Stimulated activated CD4-positive, alpha-beta T cell treated with anti-CD3 and anti-CD28 coated beads, Interleukin-1b, Interleukin-23, amount 100 ng/mL, for 24 hours (primary cell): ENCODE results near the gene RHPN2.
"Not testable (repeated sequence)": the region's sequence is repeated elsewhere in the genome, so short reads cannot be mapped to it uniquely, and the experiment has no call there.

Source experiments
- DNase-seq, 4 experiments: peaks; one replicate each; pipeline ENCODE4 v3.0.0-alpha.2; 2020; ENCODE audit warnings: low read depth in 4 of 4, low spot score in 1 of 4

RHPN2 gene

GRCh38 chr19:32979807-32980206 is 84.9 kb downstream of the RHPN2 start:
- DNase-seq = not testable (repeated sequence)

DNA sequence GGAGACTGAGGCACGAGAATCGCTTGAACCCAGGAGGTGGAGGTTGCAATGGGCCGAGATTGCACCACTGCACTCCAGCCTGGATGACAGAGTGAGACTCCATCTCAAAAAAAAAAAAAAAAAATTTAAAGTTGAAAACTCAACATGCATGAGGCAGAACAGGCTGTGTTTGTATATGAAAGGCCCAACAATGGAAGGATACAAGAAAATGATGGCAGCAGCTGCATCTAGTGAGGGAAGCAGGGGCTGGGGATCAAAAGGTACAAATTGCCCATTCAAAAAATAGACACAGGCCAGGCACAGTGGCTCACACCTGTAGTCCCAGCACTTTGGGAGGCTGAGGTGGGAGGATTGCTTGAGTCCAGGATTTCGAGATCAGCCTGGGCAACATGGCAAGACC is 86.9 kb downstream of the RHPN2 start:
- DNase-seq = not testable (repeated sequence)

DNA sequence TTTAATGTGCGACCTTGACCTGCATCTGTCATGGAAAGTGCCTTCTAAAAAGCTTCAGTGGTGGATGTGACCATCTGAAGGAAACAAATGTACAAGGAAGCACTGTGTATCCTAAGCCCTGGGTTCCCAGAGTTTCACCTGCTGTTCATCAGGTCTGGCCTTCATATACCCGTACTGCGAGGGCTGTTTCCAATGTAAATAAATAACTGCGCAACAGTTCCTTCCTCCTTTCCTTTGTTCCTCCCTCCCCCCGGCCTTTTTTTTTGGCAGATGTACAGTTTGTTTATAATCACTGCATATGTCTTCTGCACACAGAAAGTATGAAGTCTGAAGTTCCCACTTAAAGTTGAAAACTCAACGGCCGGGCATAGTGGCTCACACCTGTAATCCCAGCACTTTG is 87.4 kb downstream of the RHPN2 start:
- no peak for DNase-seq

DNA sequence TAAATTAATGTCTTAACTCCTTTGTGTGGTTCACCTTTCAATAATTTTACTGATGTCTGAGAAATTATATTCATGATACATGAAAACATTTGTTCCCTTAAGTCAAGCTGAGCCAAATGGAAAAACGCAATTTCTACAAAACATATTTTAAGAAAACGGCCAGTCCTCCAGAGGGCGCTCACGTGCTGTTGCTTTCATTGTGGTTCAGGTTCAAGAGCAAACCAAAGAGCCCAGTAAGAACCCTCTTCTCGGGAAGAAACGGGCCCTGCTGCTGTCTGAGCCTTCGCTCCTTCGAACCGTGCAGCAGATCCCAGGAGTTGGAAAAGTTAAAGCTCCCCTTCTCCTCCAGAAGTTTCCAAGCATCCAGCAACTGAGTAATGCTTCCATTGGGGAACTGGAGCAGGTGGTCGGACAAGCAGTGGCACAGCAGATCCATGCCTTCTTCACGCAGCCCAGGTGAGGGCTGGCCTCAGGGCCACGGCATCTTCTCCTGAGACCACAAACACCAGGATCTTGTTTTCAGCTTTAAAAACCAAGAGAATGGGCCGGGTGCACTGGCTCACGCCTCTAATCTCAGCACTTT is 88.4 kb downstream of the RHPN2 start:
- peak; percentile 45 to 54 (median 50) for DNase-seq

GRCh38 chr19:32971715-32972540 is 92.8 kb downstream of the RHPN2 start, which contains the start of the genes CEP89 and FAAP24:
CEP89 (minus strand) TSS chr19:32971958; CDS start chr19:32971874, 84 bp downstream.
FAAP24 (plus strand) TSS chr19:32972242; CDS start chr19:32973197, 955 bp downstream.
- peak; percentile 87 to 95 (median 93) for DNase-seq

- no peak for DNase-seq
These were observed 93.6 kb downstream of the RHPN2 start for GRCh38 chr19:32971012-32971595.

DNA sequence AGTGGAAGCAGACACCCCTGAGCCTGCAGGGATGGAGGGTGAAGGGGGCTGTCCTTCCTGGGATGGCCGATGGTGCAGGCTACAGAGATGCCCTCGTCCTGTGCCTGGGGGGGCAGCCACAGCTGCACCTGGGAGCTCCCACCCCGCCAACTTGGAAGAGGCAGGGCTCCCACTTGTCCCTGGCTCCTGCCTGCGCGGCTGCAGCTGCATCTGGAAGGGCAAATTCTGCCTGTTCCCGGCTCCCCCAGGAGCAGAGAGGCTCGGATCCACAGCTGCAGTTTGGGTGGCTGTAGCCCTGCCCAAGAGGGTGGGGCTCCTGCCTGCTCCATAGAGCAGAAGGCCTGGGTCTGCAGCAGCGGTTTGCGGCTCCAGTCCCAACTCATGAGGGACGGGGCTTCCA is 95.1 kb downstream of the RHPN2 start:
- no peak for DNase-seq

GRCh38 chr19:32966750-32967149 is 97.9 kb downstream of the RHPN2 start:
- no peak for DNase-seq

DNA sequence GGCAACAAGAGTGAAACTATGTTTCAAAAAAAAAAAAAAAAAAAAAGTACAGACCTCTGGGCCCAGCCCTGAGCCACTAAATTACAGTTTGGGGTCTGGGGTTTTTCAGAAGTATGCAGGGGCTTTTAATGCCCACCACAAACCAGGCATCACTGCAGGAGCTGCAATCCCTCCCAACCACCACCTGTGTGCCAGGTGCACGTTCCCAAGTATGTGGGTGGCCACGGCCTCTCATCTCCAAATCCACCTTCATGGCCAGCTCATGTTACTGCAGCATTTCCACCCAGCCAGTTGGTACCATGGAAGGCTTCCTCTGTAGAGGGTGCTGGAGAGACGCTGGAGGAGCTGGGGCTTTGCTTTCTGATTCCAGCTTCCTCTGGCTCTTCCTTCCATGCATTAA is 119.4 kb downstream of the RHPN2 start:
- no peak for DNase-seq

- not testable (repeated sequence) for DNase-seq
These were observed 123.4 kb downstream of the RHPN2 start for GRCh38 chr19:32941273-32941672.

DNA sequence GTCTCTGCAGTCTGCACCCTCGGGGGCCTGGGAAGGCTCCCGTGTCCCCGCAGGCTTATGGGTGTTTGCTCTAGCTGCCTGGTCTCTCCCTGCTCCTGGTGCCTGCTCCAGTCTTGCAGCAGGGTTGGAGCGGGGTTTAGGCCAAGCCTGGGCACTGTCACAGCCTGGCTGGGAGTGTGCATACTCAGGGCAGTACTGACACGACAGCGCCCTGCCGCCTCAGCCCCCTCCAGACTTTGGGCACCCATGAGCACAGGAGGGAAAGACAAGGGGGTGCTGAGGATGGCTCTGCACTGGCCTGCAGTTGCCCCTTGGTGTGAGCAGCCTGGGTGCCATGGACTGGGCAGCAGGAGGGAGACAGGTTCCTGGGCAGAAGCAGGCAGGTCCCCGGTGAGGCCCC is 128.6 kb downstream of the RHPN2 start:
- DNase-seq = no peak

DNA sequence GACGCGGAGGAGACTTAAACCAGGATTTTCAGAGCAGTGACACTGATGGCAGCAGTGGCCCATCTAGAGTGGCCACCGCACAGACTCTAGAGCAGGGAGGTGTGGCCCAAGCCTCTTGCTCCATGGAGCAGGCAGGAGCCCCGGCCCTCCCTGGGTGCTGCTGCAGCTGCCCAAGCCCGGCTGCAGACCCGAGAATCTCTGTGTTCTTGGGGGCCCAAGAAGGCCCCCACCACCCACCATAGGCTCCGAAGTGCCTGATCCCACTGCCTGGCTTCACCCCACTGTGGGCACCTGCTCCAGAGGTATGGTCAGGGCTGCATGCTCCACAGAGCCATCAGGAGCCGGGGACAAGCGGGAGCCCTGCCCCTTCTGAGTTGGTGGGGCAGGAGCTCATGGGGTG is 129.1 kb downstream of the RHPN2 start:
- no peak for DNase-seq

DNA sequence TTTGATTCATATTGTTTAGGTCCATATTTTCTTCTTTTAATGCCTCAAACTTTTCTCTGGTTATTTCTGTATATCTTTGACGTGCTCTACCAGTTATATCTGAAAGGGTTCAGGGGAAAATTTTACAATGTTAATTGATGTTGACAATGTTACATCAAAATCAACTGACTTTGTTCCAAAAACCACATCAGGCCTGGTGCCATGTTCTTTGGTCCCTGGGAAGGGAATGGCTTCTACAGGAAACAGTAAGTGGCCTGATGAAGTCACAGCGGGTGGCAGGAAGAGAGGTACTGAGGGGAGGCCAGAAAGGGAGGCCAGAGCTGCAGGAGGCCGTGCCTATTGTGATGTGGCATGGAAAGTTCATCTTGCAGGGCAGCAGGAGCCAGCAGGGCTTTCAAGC is 131.1 kb downstream of the RHPN2 start:
- no peak for DNase-seq

DNA sequence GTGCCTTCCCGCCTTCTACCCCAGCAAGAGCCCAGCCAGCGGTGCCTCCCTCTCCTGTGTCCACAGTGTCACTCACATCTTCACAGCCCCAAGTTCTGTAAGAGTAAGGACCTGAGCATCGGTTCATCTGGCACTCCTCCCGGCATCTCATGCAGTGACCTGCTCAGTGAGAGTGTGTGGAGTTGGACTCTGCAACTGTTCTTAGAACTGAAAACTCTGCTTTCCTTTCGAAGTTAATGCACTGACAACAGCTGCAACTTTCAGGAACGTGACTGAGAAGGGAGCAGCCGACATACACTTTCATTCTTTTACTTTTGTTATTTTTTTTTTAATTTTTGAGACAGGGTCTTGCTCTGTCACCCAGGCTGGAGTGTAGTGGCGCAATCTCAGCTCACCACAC is 134.1 kb downstream of the RHPN2 start:
- no peak for DNase-seq

GRCh38 chr19:32928806-32929205 is 135.9 kb downstream of the RHPN2 start:
- no peak for DNase-seq
